CD4-positive, alpha-beta T cell (primary cell): ENCODE measurements around the gene AMBRA1. TPM values are rescaled to one million over a fixed set of nuclear protein-coding genes. Genes with fewer than 3 reads are reported as not detected.

Experiments
- ATAC-seq: fragments of 200-7000 bp; cut with Tn5 transposase; one replicate; pipeline ENCODE4 v1.10.0; 2022; ENCODE audit warnings: mild to moderate bottlenecking; ENCODE audit not compliant: poor library complexity
- CTCF ChIA-PET: fragments of 350-600 bp; sonication (Branson Sonifier 250); formaldehyde crosslinking; loops from one replicate; lab custom pipeline; 2021; ENCODE audit warnings: antibody characterized with exemption, inconsistent platforms; lab: Charles Lee
- POLR2A ChIA-PET: fragments of 350-600 bp; sonication (Branson Sonifier 250); formaldehyde crosslinking; loops from one replicate; lab custom pipeline; 2021; ENCODE audit warnings: antibody characterized with exemption, inconsistent platforms; lab: Charles Lee
- DNase-seq, 14 experiments: peaks; one replicate each; pipeline ENCODE4 v3.0.0-alpha.2; 2013 to 2020; ENCODE audit warnings: mixed read lengths in 2 of 14
- H3K27ac ChIP-seq, 2 donors: one replicate each; pipeline versions ENCODE4 v1.5.1 to v1.7.0; 2013; ENCODE audit warnings: low read length in 2 of 2, low read depth in 1 of 2, mild to moderate bottlenecking in 1 of 2
- H3K27me3 ChIP-seq, 2 experiments: 1 replicate in 1 of 2; 2 replicates in 1 of 2; pipeline versions ENCODE4 v1.6.1 to v1.7.0; 2013; ENCODE audit warnings: low read length in 2 of 2, control low read depth in 1 of 2, mild to moderate bottlenecking in 1 of 2, moderate library complexity in 1 of 2; ENCODE audit not compliant: insufficient read depth in 2 of 2, control insufficient read depth in 1 of 2
- H3K36me3 ChIP-seq: one replicate; pipeline ENCODE4 v1.6.1; 2013; ENCODE audit warnings: low read length, control low read depth; ENCODE audit not compliant: insufficient read depth
- H3K4me1 ChIP-seq: one replicate; pipeline ENCODE4 v1.6.1; 2013; ENCODE audit warnings: low read length, control low read depth; ENCODE audit not compliant: insufficient read depth
- H3K4me3 ChIP-seq: one replicate; pipeline ENCODE4 v1.5.1; 2013; ENCODE audit warnings: mild to moderate bottlenecking, low read length, moderate library complexity
- H3K9me3 ChIP-seq, 2 experiments: 1 replicate in 1 of 2; 2 replicates in 1 of 2; pipeline versions ENCODE4 v1.6.1 to v1.7.0; 2013; ENCODE audit warnings: low read length in 2 of 2, mild to moderate bottlenecking in 2 of 2, control low read depth in 1 of 2, moderate library complexity in 1 of 2; ENCODE audit not compliant: control insufficient read depth in 1 of 2, insufficient read depth in 1 of 2
- H3K27ac Mint-ChIP-seq: one replicate; pipeline ENCODE4 v1.8.0; 2020; ENCODE audit warnings: mixed read lengths
- H3K27me3 Mint-ChIP-seq: one replicate; pipeline ENCODE4 v1.8.0; 2021; ENCODE audit warnings: mixed read lengths
- H3K36me3 Mint-ChIP-seq: one replicate; pipeline ENCODE4 v1.8.0; 2021; ENCODE audit warnings: low read depth, mixed read lengths
- H3K4me1 Mint-ChIP-seq: one replicate; pipeline ENCODE4 v1.8.0; 2021; ENCODE audit warnings: low read depth, mixed read lengths
- H3K4me3 Mint-ChIP-seq: one replicate; pipeline ENCODE4 v1.8.0; 2020; ENCODE audit warnings: mild to moderate bottlenecking, mixed read lengths
- H3K9me3 Mint-ChIP-seq: one replicate; pipeline ENCODE4 v1.8.0; 2020; ENCODE audit warnings: mixed read lengths
- intact Hi-C, 2 experiments: fragments of 100-400 bp; cut with DNase I in 1 of 2; cut with micrococcal nuclease in 1 of 2; formaldehyde crosslinking; loops; one replicate each; pipeline versions ENCODE4 v1.15.1 to v1.9.0; 2023 to 2025; cut with DNase I, micrococcal nuclease
- total RNA-seq, 174 experiments: library from RNA in 2 of 174; stranded (reverse) in 2 of 174; gene quantifications; one replicate each; pipeline ENCODE4 v1.2.3 and lab custom pipeline; 2021 to 2026
- TF ChIP-seq, protein P1 (sequence below): fragments of 200-600 bp; IDR thresholded peaks from one replicate; pipeline ENCODE4 v1.8.0; 2022; ENCODE audit warnings: antibody characterized with exemption, mild to moderate bottlenecking

AMBRA1 gene
- total RNA-seq, 2 experiments from 2014 or later, result 29.4 to 31.9 TPM

DNA sequence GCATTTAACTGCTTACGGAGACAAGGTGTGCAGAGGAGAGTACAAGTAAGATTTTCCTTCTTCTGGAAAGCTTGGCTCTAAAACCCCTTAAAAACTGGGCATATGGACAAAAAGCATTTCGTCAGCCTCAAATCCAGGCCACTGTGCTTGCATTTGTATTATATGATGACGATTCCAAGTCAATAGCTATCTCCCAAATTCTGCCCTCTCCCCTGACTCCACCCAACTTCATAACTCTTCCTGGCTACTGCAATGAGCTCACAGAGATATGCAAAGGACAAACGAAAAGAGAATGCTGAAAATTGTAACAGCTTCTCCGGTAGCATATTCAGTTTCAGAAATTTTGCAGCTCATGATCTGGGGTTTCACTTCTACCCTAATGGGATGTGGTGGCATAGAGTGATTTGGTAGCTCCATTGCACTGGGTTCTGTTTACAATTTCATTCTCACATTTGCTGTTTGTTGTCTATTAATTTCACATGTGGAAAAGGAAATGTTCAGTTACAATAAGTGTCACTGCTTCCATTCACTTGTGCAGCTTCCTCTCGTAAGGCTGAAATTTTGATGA is 156.6 kb downstream of the AMBRA1 start:
- no peak overlapping the region for H3K27ac ChIP-seq
- H3K27me3 ChIP-seq, result no peaks in the 10 kb centered on the region
- POLR2A ChIA-PET, result no interaction called here
- H3K27me3 Mint-ChIP-seq, result no peaks in the 10 kb centered on the region
- TF ChIP-seq, protein P1, sequence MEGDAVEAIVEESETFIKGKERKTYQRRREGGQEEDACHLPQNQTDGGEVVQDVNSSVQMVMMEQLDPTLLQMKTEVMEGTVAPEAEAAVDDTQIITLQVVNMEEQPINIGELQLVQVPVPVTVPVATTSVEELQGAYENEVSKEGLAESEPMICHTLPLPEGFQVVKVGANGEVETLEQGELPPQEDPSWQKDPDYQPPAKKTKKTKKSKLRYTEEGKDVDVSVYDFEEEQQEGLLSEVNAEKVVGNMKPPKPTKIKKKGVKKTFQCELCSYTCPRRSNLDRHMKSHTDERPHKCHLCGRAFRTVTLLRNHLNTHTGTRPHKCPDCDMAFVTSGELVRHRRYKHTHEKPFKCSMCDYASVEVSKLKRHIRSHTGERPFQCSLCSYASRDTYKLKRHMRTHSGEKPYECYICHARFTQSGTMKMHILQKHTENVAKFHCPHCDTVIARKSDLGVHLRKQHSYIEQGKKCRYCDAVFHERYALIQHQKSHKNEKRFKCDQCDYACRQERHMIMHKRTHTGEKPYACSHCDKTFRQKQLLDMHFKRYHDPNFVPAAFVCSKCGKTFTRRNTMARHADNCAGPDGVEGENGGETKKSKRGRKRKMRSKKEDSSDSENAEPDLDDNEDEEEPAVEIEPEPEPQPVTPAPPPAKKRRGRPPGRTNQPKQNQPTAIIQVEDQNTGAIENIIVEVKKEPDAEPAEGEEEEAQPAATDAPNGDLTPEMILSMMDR, result no peak
- intact Hi-C loops, result no loop called here
- no peak overlapping the region for H3K4me3 Mint-ChIP-seq
- no peaks in the 10 kb centered on the region for H3K9me3 ChIP-seq
- CTCF ChIA-PET, result no interaction called here
- no peak overlapping the region for H3K4me3 ChIP-seq
- DNase-seq (no peak), ATAC-seq (no peak)
- H3K4me1 Mint-ChIP-seq, result no peaks in the 10 kb centered on the region
- peaks cover 54% of the 10 kb centered on the region for H3K36me3 ChIP-seq
- no peaks in the 10 kb centered on the region for H3K9me3 Mint-ChIP-seq
- peaks cover 95% of the 10 kb centered on the region for H3K36me3 Mint-ChIP-seq
- no peaks in the 10 kb centered on the region for H3K4me1 ChIP-seq
- no peak overlapping the region for H3K27ac Mint-ChIP-seq

DNA sequence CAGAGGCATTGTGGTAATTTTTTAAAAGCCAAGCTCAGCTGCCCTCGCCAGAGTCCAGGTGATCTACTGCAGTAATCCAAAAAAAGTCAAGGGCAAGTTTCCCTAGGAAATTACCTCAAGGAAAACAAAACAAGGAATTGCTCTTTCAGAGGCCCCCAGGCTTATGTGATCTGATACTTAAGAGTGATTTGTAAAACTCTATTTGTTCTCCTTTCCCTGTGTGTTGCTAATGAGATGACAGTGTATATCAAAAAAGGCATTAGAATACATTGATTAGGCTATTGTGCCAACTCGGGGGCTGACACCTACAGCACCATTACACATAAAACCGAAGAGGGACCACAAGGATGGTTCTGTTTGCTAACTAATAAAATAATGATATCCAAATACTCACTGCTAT is 157.7 kb downstream of the AMBRA1 start:
- Histone ChIP-seq H3K9me3 (no peaks in the 10 kb centered on the region), H3K27me3 (no peaks in the 10 kb centered on the region), H3K4me1 (no peaks in the 10 kb centered on the region), H3K27ac (no peak overlapping the region), H3K36me3 (peaks cover 62% of the 10 kb centered on the region), H3K4me3 (no peak overlapping the region)
- ATAC-seq (no peak), DNase-seq (no peak)
- H3K27ac Mint-ChIP-seq, result no peak overlapping the region
- CTCF ChIA-PET, result no interaction called here
- H3K36me3 Mint-ChIP-seq, result peaks cover 95% of the 10 kb centered on the region
- no peak overlapping the region for H3K4me3 Mint-ChIP-seq
- H3K27me3 Mint-ChIP-seq, result no peaks in the 10 kb centered on the region
- intact Hi-C loops, result no loop called here
- no peaks in the 10 kb centered on the region for H3K9me3 Mint-ChIP-seq
- H3K4me1 Mint-ChIP-seq, result no peaks in the 10 kb centered on the region
- TF ChIP-seq, protein P1, result no peak
- POLR2A ChIA-PET, result no interaction called here

DNA sequence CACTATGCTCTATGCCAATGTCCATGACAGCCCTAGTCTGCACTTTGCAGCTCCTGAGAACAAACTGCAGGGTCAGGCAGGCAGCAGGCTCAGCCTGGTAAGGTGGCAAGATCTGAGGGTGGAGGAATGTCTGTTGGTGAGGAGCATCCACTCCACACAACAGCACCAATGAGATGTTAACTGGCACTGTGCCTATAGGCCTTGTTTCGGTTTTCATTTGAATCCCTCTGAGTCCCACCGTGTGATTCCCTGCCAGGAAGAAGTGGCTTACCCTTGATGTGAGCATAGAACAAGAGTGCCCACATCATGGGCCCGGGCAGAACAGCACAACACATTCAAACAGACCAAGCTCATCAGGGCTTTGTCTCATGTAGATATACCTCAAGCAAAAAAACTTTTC is 158.1 kb downstream of the AMBRA1 start:
- Mint-ChIP-seq H3K36me3 (peaks cover 95% of the 10 kb centered on the region), H3K27ac (no peak overlapping the region), H3K4me1 (no peaks in the 10 kb centered on the region), H3K27me3 (no peaks in the 10 kb centered on the region), H3K9me3 (no peaks in the 10 kb centered on the region), H3K4me3 (no peak overlapping the region)
- Histone ChIP-seq H3K27ac (no peak overlapping the region), H3K36me3 (peaks cover 65% of the 10 kb centered on the region), H3K9me3 (no peaks in the 10 kb centered on the region), H3K4me1 (no peaks in the 10 kb centered on the region), H3K4me3 (no peak overlapping the region), H3K27me3 (no peaks in the 10 kb centered on the region)
- TF ChIP-seq, protein P1, result no peak
- DNase-seq, result no peak
- ChIA-PET POLR2A (no interaction called here), CTCF (no interaction called here)
- intact Hi-C loops, result no loop called here
- no peak for ATAC-seq
